GM19455 (cell line): ENCODE results near the gene ZBTB12.
A peak's percentile ranks its signal among the peaks of the same experiment; 100 is the strongest.
"Not testable (repeated sequence)": the region's sequence is repeated elsewhere in the genome, so short reads cannot be mapped to it uniquely, and the experiment has no call there.

Source experiments
- ATAC-seq: cut with Tn5 transposase; IDR thresholded peaks from one replicate; pipeline ENCODE4 v1.9.1; 2021; ENCODE audit not compliant: unreplicated experiment

ZBTB12 gene

DNA sequence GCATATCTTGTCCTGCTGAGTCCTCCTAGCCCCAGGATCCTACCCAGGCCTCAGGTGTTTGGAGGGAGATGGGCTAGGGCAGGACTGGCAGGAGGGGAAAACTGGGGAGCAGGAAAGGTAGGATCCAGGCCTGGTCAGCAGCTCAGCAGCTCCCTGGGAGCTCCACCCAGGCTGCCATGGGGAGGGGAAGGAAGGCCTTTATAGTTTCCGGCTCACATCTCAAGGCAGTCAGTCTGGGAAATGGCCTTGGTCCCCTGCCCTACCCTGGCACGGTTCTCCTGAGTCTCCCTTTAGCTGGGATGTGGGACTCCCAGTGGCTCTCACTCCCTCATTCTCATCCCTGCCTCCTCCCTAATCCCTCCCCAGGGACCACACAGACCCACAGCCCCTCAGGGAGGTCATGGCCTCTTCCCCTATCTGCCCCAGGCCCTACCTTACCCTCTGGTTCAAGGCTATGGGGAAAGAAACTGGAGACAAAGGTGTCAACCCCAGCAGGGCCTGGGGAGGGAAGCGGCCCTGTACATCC, 24.7 kb downstream of the ZBTB12 start:
- no peak for ATAC-seq

DNA sequence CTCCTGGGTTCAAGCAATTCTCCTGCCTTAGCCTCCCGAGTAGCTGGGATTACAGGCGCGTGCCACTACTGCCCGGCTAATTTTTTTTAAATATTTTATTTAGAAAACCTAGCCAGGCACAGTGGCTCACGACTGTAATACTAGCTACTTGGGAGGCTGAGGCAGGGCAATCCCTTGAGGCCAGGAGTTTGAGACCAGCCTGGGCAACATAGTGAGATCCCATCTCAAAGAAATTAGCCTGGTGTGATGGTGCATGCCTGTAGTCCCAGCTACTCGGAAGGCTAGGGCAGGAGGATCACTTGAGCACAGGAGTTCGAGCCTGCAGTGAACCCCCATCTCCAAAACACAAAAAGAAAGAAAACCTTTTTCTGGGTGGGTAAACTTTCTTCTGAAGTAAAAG, 25.5 kb downstream of the ZBTB12 start:
- no peak for ATAC-seq

DNA sequence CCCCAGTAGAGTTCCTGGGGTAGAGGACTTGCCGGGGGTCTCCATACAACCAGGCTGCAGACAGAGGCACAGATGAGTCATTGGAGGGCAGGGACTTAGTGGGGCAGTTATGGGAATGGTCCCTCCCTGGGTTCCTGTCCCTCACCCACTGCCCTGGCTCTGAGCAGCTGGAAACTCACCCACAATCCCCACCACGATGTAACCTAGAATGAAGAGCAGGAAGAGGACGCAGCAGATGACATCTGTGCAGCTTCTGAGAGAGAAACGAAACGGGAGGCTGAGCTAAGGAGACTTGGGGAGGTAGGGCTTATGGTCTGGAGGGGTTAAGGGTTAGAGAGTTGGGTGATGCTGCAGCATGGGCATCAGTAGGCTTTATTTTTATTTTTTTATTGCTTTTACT, 26.0 kb downstream of the ZBTB12 start:
- no peak for ATAC-seq

DNA sequence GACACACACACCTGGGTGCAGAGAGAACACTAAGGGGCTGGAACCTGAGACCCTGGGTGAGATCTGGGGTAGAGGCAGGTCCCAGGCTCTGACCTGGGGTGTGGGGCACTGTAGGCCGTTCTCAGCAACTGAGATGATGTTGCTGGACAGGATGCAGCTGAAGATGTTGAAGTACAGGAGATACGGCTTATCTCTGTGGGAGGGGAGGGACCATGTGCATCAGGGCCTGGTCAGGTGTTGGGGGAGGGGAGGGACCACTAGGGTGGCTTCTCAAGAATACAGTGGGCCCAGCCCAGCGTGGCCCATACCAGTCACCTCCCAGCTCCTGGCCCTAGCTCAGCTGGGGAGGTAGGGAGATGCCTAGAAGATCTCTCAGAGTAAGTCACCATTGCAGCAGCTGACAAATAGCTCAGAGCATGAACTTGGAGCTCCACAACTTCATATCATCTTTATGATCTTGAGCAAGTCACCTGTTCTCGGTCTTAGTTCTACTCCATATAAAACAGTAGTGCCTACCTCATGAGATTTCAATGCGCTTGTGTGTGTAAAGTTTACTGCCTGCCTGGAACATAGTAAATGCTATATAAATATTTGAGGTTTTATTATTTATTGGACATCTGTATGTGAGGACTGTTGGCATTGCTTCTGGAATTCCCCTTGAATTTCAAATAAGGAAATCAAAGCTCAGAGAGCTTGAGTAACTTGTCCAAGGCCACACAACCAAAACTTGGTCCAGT, 26.9 kb downstream of the ZBTB12 start:
- ATAC-seq: no peak

DNA sequence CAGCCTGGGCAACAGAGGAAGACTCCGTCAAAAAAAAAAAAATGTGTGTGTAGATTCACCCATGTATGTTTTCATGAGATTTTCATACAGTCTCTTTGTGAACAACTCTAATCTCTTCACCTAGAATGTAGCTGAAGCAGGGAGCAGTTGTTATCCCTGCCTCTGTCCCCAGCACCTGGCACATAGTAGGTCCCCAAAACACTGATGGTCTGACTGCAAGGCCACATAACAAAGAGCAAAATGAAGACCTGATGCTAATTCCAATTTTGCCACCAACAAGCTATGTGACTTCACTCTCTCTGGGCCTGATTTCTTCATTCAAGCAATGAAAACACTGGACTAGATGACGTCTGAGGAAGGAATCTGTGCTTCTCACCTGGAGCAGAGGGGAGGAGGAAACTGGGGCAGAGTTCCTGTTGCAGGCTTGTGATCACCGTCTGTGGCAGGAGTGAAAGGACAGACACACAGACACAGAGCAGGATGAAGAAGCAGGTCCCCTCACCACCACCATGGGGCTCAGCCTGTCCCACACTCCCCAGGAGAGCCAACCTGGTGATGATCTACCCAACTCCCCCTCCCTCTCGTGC, 27.7 kb downstream of the ZBTB12 start:
- no peak for ATAC-seq

DNA sequence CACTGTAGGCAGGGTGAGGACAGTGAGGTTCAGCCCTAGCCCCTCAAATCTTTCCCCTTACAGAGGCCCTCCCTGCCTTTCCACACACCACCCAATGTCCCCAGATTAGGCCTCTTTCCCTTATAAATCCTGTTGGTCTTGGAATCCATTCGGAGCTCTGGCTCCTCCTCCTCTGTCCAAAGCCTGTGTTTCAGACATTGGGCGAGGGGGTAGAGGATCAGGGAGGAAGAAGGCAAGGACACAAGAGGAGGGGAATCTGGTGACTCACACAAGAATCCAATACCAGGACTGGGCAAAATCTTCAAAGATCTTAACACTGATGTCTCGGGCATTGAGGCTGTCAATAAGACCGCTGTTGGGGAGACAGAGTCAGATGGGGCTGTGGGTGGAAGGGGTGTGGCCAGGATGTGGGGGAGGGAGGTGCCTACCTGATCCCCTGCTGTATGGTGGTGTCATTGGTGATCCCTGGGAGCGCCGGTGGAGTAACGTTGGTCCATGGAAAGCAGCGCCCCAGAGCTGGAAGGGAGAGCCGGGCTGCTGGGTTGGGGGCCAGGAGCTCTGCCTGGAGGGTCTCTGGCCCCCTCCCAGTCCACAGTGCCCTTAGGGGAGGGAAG, 30.7 kb downstream of the ZBTB12 start:
- no peak for ATAC-seq

DNA sequence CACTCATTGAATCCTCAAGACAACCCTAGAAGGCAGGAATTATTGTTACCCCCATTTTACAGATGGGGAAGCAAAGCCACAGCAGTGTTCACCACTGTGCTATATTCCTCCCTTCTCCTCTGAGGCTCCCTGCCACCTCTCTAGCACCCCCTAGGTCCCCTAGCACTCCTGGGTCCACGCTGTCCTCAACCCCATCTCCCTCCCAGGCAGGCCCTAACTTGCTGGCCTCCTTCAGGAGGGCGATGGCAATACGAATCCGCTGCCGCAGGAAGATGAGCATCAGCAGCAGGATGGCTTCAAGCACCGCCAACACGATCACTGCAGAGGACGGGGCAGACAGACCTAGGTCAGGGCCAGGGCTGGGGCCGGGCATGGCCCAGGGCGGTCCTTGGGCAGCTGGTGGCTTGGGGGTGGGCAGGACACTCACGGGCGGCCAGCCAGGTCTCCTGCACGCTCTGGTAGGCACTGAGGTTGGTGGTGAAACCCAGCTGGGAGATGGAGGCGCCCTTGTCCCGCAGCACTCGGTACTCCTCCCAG, 31.4 kb downstream of the ZBTB12 start:
- no peak for ATAC-seq

DNA sequence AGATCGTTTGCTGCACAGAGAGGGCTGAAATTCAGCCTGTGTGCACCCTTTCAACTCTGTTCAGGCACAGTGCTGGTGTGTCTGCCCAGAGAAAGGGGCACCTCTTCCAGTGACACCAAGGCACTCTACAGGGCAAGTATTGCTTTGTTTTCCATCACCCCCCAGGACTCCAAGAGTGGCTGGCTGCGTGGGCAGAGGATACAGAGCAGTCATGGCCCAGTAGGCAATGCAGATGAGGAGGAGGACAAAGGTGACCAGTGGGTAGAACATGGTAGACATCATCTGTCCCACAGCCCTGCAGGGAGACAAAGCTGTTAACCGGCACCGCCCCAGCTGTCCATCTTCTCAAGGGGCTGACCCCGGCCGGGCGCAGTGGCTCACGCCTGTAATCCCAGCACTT, 32.5 kb downstream of the ZBTB12 start:
- no peak for ATAC-seq

DNA sequence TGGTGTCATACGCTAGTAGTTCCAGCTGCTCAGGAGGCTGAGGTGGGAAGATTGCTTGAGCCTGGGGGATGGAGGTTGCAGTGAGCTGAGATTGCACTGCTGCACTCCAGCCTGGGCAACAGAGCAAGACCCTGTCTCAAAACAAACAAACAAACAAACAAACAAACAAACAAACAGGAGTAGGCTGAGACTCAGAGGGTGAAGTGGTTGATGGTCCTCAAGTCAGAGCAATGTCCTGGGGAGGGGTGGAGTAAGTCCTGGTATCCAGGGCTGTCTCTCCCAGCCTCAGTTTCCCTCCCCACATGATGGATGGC, 33.3 kb downstream of the ZBTB12 start:
- not testable (repeated sequence) for ATAC-seq

DNA sequence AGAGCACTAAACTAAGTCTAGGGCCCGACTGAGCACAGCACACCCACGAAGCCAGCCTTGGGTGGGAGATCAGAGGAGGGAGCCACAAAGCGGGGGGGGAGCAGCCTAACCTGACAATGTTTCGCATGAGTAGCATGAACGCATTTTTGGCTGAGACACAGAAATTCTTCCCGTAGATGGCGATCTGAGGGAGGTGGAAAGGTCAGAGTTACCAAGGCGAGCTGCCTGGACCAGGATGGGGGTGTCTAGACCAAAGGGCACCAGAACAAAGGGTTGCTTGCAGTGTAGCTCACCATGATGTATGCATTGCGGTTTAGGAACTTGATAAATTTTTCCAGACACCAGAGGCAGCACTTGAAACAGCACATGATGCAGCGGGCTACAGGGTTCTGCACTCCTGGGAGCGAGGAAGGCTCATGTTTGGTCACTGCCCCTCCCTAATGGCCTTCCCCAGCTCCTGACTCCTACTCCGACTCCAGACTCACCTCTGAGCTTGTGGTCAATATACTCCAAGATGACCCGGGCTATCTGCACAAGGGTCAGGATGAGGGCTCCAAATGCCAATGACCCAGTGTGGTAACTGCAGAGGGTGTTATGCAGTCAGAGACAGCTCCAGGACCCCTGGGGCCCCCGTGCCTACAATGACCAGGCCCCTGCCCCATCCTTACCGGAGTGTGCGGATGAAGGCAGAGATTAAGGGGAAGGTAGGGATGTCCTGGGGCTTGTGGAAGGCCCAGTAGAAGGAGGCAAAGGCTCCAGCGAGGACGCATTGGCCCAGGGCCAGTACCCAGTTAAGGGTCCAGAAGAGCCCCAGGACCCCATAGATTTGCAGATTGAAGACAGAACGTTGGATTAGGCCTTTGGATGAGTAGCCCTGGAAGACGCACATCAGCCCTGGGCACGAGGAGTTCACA, 36.4 kb downstream of the ZBTB12 start:
- ATAC-seq: no peak

DNA sequence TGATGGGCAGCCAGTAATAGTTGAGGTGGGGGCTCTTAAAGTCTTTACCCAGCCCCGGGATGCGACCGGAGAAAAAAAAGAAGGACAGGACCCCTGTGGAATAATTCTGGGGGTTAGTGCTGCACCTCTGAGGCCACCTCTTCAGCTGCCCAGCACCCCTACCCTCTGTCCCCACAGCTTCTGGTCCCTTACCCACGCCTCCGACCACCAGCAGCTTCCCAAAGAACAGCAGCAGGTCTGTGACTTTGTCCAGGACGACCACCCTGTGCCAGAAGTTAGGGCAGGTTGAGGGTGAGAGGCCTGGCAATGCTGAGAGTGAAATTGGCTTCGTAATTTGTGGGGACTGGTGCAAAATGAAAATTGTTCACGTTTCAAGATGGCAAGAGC, 37.1 kb downstream of the ZBTB12 start:
- no peak for ATAC-seq

DNA sequence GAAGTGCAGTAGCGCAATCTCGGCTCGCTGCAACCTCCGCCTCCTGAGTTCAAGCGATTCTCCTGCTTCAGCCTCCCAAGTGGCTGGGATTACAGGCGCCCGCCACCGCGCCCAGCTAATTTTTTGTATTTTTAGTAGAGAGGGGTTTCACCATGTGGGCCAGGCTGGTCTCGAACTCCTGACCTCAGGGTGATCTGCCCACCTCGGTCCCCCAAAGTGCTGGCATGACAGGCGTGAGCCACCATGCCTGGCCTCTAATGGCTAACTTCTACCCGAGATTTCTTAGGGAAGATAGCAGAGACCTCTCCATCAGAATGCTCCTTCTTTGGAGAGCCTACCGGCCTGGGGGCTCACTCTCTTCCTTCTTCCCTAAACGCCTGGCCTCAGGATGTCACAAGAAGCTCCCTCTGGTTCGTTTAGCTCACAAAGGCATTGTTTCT, 37.7 kb downstream of the ZBTB12 start:
- not testable (repeated sequence) for ATAC-seq

DNA sequence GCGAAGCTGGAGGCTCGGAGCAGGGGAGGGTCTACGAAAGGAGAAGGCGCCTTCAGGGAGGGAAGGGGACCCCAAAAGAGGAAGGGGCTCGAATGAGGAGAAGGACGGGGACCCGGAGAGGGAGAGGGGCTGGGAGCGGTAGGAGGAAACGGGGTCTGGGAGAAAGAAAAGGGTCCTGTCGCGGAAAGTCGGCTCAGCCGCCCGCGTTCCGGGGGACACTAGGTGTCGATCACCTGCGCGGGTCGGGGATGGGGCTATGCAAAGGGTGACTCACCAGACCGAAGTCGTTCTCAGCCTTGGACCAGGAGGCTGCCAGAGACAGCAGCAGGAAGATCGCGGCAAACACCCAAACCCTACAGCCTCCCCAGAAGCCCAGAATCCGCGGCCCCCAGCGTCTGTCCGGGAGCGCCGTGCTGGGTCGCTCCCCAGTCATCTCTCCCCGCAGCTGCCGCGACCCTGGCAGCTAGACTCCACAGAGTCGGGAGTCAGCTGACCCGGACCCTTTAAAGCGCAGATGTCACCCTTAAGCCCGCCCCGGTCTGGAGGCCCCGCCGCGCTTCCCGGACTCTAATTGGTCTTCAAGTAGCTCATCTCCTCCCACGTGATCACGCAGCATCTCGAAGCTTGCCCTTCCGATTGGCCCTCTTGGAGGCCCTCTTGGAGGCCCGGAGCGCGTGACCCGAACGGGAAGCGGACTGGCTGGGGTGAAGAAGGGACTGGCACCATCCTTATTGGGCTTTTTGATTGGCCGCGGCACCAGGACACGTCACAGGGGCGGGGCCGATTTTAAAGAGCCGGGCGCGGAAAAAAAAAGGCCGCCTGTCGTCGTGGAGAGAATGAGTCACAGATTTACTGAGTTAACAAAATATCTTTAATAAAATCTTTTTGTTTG, 39.3 kb downstream of the ZBTB12 start, which contains the start of gene NEU1:
NEU1 (minus strand) TSS at position 478 of the 892 bp plus-strand sequence; CDS start at position 433, 45 bp downstream.
- ATAC-seq: peak; percentile 89

DNA sequence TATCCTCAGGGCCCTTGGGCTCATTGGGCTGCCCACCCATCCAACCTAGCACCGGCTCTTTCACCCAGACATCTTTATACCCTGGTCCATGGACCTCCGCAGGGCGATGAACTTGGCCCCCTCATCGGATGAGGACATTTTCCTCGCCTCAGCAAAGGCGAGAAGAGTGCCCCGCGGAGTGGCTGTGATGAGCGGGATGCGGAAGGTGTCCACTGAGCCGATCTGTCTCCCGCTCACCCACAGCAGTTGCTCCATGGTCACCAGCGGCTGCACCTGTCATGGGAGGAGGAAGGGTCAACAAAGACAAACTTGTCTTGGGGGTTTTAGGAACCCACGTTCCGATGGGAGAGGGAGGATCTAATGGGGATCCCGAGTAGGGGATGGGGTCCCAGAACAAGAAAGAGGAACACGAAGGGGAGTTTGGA, 40.0 kb downstream of the ZBTB12 start:
- no peak for ATAC-seq

DNA sequence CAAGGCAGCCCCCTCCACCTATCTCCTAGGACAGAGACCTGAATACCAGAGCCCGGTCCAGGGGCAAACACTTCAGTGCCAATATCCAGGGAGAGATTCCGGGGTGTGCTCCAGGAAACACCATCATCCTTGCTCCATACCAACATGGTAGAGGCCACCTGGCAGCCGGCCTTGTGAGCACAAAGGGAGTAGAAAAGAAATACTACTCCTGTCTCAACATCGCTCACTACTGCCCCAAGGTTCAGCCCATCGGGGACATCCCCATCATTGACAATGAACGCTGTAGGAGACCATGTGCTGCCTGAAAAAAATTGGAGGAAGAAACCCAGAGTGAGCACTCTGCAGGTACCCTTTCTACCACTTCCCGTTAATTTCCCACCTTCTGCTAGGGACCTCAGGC, 40.7 kb downstream of the ZBTB12 start:
- no peak for ATAC-seq

DNA sequence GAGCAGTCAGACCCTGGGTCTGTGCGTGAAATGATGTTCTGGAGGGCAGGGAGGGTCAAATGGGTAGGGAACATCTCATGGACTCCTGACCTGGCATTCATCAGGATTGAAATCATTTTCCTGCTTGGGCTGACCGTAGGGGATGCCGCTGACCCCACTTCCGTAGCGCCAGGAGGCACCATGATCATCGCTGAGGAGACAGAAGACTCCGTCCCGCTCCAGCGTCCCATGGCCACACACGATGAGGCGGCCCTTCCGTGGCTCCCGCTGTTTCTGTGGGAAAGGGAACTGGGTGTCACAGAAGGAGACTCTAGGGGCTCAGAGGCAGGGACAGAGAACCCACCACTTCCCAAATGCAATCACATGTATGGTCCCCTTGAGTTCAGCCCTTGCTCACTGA, 41.5 kb downstream of the ZBTB12 start:
- no peak for ATAC-seq

DNA sequence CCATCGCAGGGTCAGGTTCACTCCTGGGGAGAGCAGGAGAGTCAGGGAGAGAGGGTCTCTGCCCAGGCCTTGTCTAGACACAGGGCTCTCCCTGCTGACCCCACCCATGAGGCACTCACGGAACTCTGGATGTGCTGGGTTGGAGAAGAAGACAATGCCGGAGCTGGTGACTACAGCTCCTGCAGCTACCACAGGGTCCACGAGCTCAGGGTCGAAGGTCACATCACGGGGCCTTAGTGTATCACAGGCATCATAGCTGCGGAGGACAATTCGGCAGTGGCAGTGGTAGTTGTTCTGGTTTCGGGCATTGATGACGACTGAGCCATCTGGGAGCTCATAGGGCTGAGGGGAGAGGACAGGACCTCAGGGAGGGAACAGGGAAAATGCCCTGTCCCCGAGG, 42.0 kb downstream of the ZBTB12 start:
- ATAC-seq: no peak

DNA sequence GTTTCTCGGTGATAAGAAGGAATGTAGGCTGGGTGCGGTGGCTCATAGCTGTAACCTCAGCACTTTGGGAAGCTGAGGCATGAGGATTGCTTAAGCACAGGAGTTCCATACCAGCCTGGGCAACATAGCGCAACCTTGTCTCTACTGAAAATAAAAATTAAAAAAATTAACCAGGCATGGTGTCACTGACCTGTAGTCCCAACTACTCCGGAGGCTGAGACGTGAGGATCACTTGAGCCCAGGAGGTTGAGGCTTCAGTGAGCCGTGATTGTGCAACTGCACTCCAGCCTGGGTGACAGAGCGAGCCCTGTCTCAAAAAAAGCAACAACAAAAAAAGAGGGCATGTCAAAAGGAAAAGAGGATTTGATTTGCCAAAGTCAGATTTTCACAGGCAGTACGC, 43.2 kb downstream of the ZBTB12 start:
- ATAC-seq: no peak

DNA sequence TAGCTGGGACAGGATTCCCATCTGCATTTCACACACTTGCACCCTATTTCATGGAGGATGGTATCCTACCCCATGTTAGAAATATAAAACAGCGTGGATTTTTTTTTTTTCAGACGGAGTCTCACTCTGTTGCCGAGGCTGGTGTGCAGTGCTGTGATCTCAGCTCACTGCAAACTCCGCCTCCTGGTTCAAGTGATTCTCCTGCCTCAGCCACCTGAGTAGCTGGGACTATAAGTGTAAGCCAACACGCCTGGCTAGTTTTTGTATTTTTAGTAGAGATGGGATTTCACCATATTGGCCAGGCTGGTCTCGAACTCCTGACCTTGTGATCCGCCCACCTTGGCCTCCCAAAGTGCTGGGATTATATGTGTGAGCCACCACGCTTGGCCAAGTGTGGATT, 44.1 kb downstream of the ZBTB12 start:
- not testable (repeated sequence) for ATAC-seq
